Measurements from ENCODE around the gene ARHGAP4.

ARHGAP4 gene

DNA sequence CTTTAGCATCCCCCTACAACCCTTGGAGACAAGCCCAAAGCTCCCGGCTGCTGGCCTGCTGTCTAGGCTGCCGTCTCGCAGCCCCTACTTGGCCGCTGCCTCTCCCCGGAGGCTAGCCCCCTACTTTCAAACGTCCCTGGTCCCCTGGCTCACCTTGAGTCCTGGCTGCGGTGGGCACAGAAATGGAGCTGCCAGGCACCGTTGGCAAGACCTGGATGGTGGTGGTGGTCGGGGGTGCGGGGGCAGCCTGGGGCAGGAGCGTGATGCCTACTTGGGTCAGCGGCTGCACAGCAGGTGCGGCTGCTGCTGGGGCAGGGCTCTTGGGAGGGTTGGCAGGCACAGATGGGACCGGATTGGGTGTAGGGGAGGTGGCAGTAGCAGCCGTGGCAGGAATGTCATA, 33.6 kb upstream of the ARHGAP4 start:
- peaks cover 6% of the 10 kb centered on the region for H3K36me3 ChIP-seq (ENCODE audit: control insufficient read depth, insufficient read depth, low read length)
- no peaks in the 10 kb centered on the region for H3K9me3 ChIP-seq (ENCODE audit: control insufficient read depth, low read length)
- H3K27me3 ChIP-seq (ENCODE audit: control insufficient read depth, insufficient read depth, low read length): no peaks in the 10 kb centered on the region
- H3K4me3 ChIP-seq (ENCODE audit: low read length): no peak overlapping the region
- no peak overlapping the region for H3K9ac ChIP-seq (ENCODE audit: low read length)
- H3K4me1 ChIP-seq (ENCODE audit: control insufficient read depth, insufficient read depth, low read length): no peaks in the 10 kb centered on the region

DNA sequence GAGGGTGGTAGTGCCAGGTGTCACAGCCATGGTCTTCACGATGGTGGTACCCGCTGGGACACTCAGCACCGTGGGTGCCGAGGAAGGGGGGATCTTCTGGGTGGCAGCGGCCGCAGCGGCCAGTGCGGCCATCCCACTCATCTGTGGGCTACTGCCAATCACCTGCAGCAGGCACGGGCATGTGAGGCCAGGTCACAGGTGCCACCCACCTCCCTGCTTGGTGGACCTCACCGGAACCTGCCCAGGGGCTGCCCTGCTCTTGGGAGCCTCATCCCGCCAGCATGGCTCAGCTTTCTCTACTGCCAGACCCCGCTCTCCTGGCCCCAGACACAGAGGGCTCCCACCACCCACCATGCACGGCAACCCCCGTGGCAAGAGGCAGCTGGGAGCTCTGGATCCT, 32.5 kb upstream of the ARHGAP4 start:
- Histone ChIP-seq H3K9ac (ENCODE audit: low read length) (no peak overlapping the region), H3K4me1 (ENCODE audit: control insufficient read depth, insufficient read depth, low read length) (no peaks in the 10 kb centered on the region), H3K27me3 (ENCODE audit: control insufficient read depth, insufficient read depth, low read length) (no peaks in the 10 kb centered on the region), H3K4me3 (ENCODE audit: low read length) (no peak overlapping the region), H3K9me3 (ENCODE audit: control insufficient read depth, low read length) (no peaks in the 10 kb centered on the region), H3K36me3 (ENCODE audit: control insufficient read depth, insufficient read depth, low read length) (peaks cover 6% of the 10 kb centered on the region)

DNA sequence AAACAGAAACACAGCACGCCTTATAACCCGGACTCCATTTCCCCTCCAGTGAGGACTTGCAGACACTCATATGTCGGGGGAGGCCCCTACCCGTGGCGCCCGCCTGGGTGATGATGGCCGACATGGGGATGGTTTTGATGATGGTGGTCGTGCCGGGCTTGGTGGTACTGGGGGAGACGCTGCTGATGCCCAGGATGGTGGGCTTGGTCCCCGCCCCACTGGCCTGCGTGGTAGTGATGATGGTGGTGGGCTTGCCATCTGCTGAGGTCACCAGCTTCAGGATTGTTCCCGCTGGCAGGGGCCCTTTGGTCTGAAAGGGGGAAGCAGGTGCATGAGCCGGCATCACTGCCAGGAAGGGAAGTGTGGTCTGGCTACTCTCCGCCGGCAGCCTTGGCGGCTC, 31.2 kb upstream of the ARHGAP4 start:
- H3K9me3 ChIP-seq (ENCODE audit: control insufficient read depth, low read length): no peaks in the 10 kb centered on the region
- no peak overlapping the region for H3K9ac ChIP-seq (ENCODE audit: low read length)
- H3K4me3 ChIP-seq (ENCODE audit: low read length): no peak overlapping the region
- peaks cover 3% of the 10 kb centered on the region for H3K4me1 ChIP-seq (ENCODE audit: control insufficient read depth, insufficient read depth, low read length)
- peaks cover 15% of the 10 kb centered on the region for H3K36me3 ChIP-seq (ENCODE audit: control insufficient read depth, insufficient read depth, low read length)
- no peaks in the 10 kb centered on the region for H3K27me3 ChIP-seq (ENCODE audit: control insufficient read depth, insufficient read depth, low read length)

DNA sequence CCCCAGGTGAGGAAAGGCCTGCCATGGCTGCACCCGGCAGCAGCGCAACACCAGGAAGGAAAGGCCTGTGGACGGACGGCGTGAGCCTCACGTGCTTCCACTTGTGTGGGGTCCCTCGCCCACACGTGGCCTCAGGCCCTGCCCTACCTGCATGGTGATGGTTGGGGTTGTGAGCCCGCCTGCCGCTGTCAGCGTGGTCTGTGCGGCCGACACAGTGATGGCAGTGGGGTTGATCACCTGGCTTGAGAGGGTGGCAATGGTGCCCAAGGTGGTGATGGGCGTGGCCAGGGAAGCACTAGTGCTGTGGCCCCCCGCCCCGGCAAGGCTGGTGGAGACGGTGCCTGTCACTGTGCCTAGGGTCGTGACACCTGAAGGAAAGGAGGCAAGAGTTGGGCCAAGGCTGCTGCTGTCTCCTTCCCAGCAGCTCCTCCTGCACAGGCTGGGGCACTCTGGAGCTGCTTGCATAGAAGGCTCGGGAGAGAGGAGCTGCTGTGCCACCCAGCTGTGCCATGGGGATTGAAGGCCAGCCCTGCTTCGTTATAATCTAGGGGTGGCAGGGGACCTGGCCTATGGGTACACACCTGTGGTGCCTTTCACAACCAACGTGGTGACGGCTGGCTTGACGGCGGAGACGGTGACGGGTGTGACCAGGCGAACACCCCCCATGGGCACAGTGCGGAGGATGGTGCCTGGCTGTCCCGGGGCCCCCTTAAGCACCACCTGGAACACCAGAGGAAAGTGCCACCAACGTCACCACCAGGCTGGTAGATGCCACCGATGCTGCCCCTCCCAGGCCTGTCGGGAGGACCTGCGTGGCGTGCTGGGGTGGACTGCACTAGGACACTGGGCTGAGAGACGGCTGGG, 30.2 kb upstream of the ARHGAP4 start:
- Histone ChIP-seq H3K9me3 (ENCODE audit: control insufficient read depth, low read length) (no peaks in the 10 kb centered on the region), H3K36me3 (ENCODE audit: control insufficient read depth, insufficient read depth, low read length) (peaks cover 11% of the 10 kb centered on the region), H3K4me3 (ENCODE audit: low read length) (no peak overlapping the region), H3K27me3 (ENCODE audit: control insufficient read depth, insufficient read depth, low read length) (no peaks in the 10 kb centered on the region), H3K9ac (ENCODE audit: low read length) (no peak overlapping the region), H3K4me1 (ENCODE audit: control insufficient read depth, insufficient read depth, low read length) (peaks cover 3% of the 10 kb centered on the region)

DNA sequence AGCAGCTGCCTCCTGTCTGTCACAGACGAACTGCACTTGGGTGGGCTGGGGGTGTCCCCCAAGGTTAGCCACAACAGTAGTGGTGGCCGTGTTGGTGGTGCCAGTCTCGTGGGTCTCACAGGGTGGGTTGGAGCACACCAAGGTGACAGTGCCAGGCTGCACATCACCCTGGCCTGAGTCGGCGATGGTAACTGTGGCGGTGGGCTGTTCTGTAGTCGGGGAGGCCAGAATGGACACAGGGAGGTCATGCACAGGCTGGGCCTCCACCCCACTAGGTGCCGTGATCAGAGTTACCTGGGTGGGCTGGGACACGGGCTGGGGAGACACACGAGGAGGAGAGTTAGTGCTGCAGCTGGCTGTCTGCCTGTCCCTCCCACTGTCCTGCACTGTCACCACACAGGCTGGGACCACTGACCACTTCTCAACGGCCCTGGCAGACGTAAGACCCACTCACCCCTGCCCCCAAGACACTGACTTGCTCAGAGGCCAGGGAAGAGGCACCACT, 29.2 kb upstream of the ARHGAP4 start:
- Histone ChIP-seq H3K4me3 (ENCODE audit: low read length) (no peak overlapping the region), H3K4me1 (ENCODE audit: control insufficient read depth, insufficient read depth, low read length) (peaks cover 3% of the 10 kb centered on the region), H3K36me3 (ENCODE audit: control insufficient read depth, insufficient read depth, low read length) (peaks cover 17% of the 10 kb centered on the region), H3K9me3 (ENCODE audit: control insufficient read depth, low read length) (no peaks in the 10 kb centered on the region), H3K27me3 (ENCODE audit: control insufficient read depth, insufficient read depth, low read length) (no peaks in the 10 kb centered on the region), H3K9ac (ENCODE audit: low read length) (no peak overlapping the region)

DNA sequence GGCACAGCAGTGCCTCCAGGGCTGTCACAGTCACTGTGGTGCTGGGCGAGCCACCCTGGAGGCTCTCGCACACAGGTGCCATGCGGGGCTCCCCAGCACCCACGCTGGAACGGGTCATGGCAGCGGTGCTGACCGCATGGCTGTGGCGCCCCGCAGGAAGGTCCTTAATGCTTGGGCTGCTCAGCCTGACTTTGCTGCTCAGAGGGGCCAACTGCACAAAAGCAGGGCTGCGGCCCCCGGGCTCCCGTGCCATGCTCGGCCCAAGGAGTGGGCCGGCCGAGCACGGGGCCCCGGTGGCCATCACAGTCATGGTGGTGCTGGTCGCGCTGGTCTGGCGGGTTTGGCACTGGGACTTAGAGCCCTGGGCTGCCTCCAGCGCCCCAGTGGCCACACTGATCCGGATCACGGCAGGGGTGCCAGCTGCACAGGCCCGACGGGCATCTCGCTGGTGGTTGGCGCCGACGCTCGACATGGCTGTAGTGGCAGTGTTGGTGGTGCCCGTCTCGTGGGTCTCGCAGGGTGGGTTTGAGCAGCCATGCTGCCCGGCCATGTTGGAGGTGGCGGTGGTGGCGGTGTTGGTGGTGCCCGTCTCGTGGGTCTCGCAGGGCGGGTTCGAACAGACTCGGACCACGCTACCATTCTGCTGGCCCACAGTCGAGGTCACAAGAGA, 28.6 kb upstream of the ARHGAP4 start:
- Histone ChIP-seq H3K36me3 (ENCODE audit: control insufficient read depth, insufficient read depth, low read length) (peaks cover 17% of the 10 kb centered on the region), H3K9me3 (ENCODE audit: control insufficient read depth, low read length) (no peaks in the 10 kb centered on the region), H3K4me3 (ENCODE audit: low read length) (no peak overlapping the region), H3K27me3 (ENCODE audit: control insufficient read depth, insufficient read depth, low read length) (no peaks in the 10 kb centered on the region), H3K4me1 (ENCODE audit: control insufficient read depth, insufficient read depth, low read length) (peaks cover 3% of the 10 kb centered on the region), H3K9ac (ENCODE audit: low read length) (no peak overlapping the region)

DNA sequence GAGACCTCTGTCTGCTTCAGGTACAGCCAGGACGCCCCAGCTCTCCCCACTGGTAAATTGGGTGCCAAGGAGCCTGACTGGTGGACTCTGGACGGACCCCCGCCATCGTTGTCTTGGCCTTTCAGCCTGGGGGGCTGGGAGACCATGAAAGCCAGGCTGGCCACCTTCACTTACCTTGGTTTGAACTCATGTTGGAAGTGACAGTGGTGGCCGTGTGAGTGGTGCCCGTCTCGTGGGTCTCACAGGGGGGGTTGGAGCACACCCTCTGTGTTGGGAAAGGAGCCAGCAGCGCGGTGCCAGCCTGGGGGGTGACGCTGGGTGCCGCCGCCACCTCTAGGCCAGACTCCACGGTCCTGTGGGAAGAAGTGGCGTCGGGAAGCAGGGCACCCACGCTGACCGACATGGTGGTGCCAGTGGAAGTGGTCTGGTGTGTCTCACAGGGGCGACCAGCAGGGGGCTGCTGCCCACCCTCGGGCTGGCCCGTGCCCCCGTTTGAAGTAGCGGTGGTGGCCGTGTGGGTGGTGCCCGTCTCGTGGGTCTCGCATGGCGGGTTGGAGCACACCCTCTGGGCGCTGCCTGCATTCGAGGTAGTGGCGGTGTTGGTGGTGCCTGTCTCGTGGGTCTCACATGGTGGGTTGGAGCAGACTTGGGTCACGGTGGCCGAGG, 28.0 kb upstream of the ARHGAP4 start:
- peaks cover 17% of the 10 kb centered on the region for H3K36me3 ChIP-seq (ENCODE audit: control insufficient read depth, insufficient read depth, low read length)

DNA sequence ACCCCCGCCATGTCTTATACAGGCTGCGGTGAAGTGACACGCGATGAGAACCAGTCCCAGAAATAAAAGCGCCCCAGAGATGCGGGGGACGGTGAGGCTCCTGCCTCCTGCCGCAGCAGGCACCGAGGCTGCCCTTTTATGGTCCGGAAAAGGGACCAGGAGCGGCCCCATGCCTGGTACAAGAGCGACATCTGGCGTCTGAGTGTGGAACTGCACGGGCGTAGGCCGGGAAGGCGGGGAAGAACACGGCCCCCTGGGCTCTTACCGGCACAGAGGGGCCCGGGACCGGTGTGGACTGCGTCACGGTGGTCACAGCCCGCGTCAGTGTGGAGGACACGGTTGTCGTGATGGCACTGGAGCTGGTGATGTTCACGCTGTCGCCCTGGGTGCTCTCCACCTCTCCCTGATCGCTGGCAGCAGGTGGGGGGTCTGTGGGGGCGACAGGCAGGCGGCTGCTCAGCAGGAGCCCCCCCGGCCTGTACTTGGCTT, 27.3 kb upstream of the ARHGAP4 start:
- Histone ChIP-seq H3K4me1 (ENCODE audit: control insufficient read depth, insufficient read depth, low read length) (peaks cover 3% of the 10 kb centered on the region), H3K9me3 (ENCODE audit: control insufficient read depth, low read length) (no peaks in the 10 kb centered on the region), H3K36me3 (ENCODE audit: control insufficient read depth, insufficient read depth, low read length) (peaks cover 17% of the 10 kb centered on the region), H3K4me3 (ENCODE audit: low read length) (no peak overlapping the region), H3K9ac (ENCODE audit: low read length) (no peak overlapping the region), H3K27me3 (ENCODE audit: control insufficient read depth, insufficient read depth, low read length) (no peaks in the 10 kb centered on the region)

More for the DNA sequence above, 28.0 kb upstream of the ARHGAP4 start:
- Histone ChIP-seq H3K9me3 (ENCODE audit: control insufficient read depth, low read length) (no peaks in the 10 kb centered on the region), H3K27me3 (ENCODE audit: control insufficient read depth, insufficient read depth, low read length) (no peaks in the 10 kb centered on the region), H3K4me3 (ENCODE audit: low read length) (no peak overlapping the region), H3K4me1 (ENCODE audit: control insufficient read depth, insufficient read depth, low read length) (peaks cover 3% of the 10 kb centered on the region), H3K9ac (ENCODE audit: low read length) (no peak overlapping the region)

DNA sequence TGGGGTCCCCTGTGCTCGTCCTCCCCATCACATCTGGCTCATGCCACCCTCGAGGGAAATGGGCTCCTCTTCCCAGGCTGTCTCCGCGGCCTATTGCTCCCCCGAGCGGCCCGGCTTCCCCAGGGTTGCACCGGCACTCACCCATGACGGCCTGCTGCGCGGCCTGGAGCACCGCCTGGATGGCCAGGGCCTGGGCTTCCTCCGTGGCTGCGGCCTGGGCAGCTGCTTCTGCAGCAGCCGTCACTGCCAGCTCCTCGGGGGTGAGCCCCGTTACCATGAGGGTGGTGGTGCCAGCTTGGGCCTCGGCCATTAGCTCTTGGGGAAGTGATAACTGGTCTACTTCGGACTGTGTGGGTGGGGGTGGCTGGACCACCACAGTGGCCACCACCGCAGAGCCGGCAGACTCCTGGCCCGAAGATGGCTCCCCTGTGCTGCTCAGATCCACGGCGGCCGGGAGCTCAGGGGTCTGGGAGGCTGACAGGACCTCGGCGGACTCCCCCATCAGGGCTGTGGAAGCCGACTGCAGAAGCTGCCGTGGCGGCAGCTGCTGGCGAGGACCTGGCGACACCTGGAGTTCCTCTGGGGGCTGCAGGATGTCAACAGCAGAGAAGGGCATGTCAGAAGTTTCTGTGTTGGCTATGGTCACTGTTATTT, 26.4 kb upstream of the ARHGAP4 start:
- H3K36me3 ChIP-seq (ENCODE audit: control insufficient read depth, insufficient read depth, low read length): peaks cover 17% of the 10 kb centered on the region

DNA sequence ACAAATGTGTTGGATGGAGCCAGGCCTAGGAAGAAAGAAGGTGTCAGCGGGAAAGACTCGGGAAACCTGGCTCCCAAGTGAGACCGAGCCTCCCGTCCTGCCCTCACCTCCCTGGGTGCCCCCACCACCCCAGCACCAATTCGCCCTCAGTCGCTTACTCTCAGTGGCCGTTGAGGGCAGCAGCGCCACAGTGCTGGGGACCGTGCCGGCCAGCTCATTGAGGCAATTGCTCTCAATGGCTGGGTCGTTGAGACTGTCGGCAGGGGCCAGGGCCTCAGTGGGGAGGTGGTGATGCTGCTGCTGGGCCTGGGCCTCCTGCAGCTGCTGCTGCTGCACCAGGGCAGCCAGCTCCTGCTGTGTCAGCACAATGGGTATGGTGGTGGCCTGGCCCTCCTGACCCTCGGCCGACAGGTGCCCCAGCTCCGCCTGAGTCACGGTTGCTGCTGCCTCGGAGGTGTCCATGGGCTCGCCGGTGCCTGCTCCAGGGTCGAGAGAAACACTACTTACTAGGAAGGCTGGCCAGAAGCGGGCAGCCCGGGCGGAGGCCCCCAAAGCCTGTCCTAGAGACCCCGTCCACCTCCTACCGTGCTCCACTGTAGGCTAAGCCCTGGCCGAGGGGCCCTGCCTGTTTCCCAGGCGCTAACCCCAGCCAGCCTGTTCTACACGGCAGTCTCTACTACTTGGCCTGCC, 25.8 kb upstream of the ARHGAP4 start:
- Histone ChIP-seq H3K9me3 (ENCODE audit: control insufficient read depth, low read length) (no peaks in the 10 kb centered on the region), H3K9ac (ENCODE audit: low read length) (no peak overlapping the region), H3K27me3 (ENCODE audit: control insufficient read depth, insufficient read depth, low read length) (no peaks in the 10 kb centered on the region), H3K4me3 (ENCODE audit: low read length) (no peak overlapping the region), H3K4me1 (ENCODE audit: control insufficient read depth, insufficient read depth, low read length) (peaks cover 3% of the 10 kb centered on the region), H3K36me3 (ENCODE audit: control insufficient read depth, insufficient read depth, low read length) (peaks cover 17% of the 10 kb centered on the region)

More for the DNA sequence above, 26.4 kb upstream of the ARHGAP4 start:
- no peak overlapping the region for H3K9ac ChIP-seq (ENCODE audit: low read length)
- H3K4me1 ChIP-seq (ENCODE audit: control insufficient read depth, insufficient read depth, low read length): peaks cover 3% of the 10 kb centered on the region
- H3K4me3 ChIP-seq (ENCODE audit: low read length): no peak overlapping the region
- H3K9me3 ChIP-seq (ENCODE audit: control insufficient read depth, low read length): no peaks in the 10 kb centered on the region
- H3K27me3 ChIP-seq (ENCODE audit: control insufficient read depth, insufficient read depth, low read length): no peaks in the 10 kb centered on the region

DNA sequence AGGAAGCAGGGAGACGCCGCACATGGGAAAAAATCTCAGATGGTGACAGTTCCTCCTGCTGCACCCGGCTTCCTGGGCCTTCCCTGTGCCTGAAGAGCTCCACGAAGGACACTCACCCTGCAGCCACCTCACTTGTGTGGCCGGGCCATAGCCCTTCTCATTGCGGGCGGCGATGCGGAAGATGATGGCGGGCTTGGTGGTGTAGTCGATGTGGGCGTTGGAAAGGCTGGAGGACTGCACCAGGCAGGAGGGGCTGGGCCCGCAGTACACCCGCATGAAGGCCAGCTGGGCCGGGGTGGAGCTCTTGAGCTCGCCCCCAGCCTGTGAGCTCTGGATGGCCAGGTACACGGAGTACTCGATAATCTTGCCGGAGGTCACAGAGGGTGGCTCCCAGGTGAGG, 24.1 kb upstream of the ARHGAP4 start:
- H3K36me3 ChIP-seq (ENCODE audit: control insufficient read depth, insufficient read depth, low read length): peaks cover 17% of the 10 kb centered on the region
- no peak overlapping the region for H3K9ac ChIP-seq (ENCODE audit: low read length)
- H3K9me3 ChIP-seq (ENCODE audit: control insufficient read depth, low read length): no peaks in the 10 kb centered on the region
- H3K4me1 ChIP-seq (ENCODE audit: control insufficient read depth, insufficient read depth, low read length): peaks cover 3% of the 10 kb centered on the region
- H3K27me3 ChIP-seq (ENCODE audit: control insufficient read depth, insufficient read depth, low read length): no peaks in the 10 kb centered on the region
- H3K4me3 ChIP-seq (ENCODE audit: low read length): no peak overlapping the region

Data from mucosa of stomach (tissue), 1 donor.